ENCODE measurements around the gene SGCD.

DNA sequence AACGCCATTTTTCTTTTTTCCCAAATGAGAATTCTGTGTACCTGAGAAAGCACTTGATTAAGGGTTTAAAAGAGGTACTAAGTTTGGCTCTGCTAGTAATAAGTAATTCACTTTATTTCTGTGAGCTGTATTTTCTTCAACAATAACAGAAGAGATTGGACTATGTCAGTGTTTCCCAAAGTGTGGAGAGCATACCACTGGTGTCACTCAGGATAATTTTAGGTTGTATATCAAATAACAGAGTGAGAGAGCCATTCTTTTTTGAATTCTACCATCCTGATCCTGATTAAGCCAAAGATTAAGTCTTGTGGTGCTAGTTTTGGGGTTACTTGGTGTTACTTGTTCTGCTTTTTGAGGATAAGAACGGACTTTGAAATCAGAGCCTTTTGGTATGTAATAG lies 380.8 kb downstream of the SGCD start:
- TF ChIP-seq POLR2AphosphoS5 (IDR thresholded peaks at IDR 0.05) = no peak
- TF ChIP-seq, protein P1, sequence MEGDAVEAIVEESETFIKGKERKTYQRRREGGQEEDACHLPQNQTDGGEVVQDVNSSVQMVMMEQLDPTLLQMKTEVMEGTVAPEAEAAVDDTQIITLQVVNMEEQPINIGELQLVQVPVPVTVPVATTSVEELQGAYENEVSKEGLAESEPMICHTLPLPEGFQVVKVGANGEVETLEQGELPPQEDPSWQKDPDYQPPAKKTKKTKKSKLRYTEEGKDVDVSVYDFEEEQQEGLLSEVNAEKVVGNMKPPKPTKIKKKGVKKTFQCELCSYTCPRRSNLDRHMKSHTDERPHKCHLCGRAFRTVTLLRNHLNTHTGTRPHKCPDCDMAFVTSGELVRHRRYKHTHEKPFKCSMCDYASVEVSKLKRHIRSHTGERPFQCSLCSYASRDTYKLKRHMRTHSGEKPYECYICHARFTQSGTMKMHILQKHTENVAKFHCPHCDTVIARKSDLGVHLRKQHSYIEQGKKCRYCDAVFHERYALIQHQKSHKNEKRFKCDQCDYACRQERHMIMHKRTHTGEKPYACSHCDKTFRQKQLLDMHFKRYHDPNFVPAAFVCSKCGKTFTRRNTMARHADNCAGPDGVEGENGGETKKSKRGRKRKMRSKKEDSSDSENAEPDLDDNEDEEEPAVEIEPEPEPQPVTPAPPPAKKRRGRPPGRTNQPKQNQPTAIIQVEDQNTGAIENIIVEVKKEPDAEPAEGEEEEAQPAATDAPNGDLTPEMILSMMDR (IDR thresholded peaks at IDR 0.05) = no peak
- TF ChIP-seq EP300 (IDR thresholded peaks at IDR 0.05) = no peak
- TF ChIP-seq POLR2A (IDR thresholded peaks at IDR 0.05) = no peak

Measured in stomach (tissue), 4 donors.